GM19238 (cell line): Measurements from ENCODE around the gene AGFG2.

ENCODE experiments used
- DNase-seq: peaks from one replicate; pipeline ENCODE4 v3.0.0; 2011; ENCODE audit warnings: low spot score; ENCODE audit not compliant: insufficient read length

AGFG2 gene

DNA sequence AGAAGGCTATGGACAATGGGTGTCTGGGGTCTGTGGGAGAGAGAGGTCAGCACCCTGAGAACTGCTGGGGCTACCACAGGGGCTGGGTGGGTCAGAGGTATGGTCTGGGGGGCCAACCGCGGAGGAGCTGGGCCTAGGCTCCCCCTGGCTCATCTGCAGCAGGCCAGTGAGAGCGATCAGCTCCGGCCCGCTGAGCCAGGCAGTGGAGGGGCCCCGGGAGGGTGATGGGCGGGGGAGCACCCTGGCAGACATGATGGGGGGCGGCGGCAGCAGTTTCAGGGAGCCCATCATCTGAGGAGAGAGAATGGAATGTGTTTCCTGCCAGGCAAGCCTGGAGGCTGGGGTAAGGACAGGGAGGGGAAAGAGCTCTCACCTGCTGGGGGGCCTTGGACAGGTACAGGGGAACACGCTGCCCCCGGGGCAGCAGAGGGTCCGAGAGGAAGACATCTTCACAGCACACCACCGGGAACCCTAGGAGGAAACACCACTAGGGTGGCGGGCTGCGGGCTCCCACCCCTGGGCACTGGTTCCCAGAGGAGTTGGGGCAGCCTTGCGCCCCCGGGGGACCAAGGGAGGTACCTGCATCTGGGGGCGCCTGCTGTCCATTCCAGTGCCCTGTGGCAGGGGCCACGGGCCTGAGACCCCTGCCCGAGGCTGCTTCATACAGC, 33.4 kb downstream of the AGFG2 start:
- no peak for DNase-seq

- no peak for DNase-seq
These were observed 34.1 kb downstream of the AGFG2 start for GRCh38 chr7:100572949-100573675.

DNA sequence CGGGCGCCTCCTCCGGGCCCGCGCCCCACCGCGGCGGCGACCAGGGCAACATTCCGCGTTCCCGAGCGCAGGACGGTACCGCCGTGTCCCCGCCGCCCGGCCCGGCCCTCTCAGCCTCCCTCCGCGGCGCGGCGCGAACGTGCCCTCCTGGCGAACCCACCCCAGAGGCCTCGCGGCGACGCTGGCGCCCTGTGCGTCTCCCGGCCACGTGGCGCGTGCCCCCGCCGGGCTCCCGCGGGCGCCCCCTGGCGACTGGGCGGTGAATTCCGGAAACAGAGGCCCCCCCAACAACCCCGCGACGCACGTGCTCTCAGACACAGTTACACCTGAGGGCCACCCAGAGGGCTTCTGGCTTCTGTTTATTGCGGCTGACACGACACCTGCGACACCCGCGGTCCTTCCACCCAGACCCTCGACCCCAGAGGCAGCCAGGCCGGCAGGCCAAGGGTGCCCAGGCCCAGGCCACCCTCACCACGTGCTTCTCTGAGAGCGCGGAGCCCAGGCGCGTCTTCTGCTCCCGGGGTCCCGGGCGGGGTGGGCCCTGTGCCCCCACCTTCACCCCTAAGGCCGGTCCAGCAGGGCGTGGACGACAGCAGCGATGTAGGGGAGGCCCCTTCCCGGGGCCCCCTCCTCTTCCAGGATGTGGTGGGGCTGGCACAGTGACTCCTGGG, 34.8 kb downstream of the AGFG2 start, which contains the start of gene SAP25:
SAP25 (minus strand) TSS at position 210 of the 671 bp plus-strand sequence; CDS start at position 52, 158 bp downstream.
- no peak for DNase-seq

DNA sequence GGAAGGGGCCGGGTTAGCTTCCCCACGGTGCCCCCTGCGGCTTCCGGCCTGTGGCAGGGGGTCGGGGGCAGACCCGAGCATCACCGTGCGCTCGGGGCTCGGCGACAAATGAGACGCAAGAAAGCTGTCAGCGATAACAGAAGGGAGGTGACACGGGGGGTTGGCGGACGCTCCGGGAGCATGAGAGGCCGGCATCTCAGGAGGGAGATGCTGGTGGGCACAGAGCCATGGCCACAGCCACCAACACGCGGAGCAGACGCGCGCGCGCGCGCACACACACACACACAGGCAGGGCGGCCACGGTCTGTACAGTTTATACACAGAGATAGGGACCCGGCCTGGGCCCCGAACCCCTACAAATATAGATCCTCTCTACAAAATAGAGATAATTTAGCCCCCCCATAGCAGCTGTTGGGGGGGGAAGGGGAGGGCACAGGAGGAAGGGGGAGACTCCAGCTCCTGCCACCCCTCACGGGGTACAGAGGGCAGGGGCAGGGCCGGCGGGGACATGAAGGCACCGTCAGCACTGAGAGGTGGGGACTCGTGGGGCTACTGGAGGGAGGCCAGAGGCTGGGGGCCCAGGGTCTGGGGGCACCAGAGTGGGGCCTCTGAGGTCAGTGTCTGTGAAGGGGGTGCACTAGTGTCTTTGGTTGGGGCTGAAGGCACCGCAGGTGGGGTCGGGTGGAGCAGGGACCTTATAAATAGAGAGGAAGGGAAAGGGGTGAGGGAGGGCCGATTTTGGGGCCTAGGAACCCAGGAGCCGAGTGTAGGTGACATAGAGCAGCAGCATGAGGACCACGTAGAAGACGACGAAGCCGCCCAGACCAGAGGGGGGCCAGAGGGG, 35.6 kb downstream of the AGFG2 start:
- DNase-seq = no peak

- no peak for DNase-seq
These were observed 36.2 kb downstream of the AGFG2 start for GRCh38 chr7:100575206-100575631.

GRCh38 chr7:100575746-100576383, 36.9 kb downstream of the AGFG2 start:
- no peak for DNase-seq

- DNase-seq = no peak
These were observed 37.5 kb downstream of the AGFG2 start for GRCh38 chr7:100576384-100576993.

DNA sequence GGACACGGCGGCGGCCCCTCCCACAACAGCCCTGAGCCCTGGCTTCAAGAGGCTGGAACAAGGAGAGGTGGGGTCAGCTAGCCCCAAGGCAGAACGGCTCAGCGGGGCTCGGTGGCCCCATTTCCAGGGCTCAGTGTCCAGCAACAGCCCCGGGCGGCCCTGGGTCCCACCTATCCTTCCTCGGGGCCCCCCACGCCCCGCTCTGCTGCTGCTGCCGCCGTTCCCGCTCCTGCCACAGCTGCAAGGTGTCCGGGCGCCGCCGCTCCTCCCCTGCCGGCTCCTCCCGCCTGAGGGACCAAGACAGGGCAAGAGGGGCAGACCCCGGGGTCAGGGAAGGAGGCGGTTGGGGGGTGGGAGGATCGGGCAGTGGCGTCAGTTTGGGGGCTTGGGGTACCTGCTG, 38.1 kb downstream of the AGFG2 start:
- no peak for DNase-seq

- DNase-seq = no peak
These were observed 38.5 kb downstream of the AGFG2 start for GRCh38 chr7:100577507-100577906.

- no peak for DNase-seq
These were observed 39.5 kb downstream of the AGFG2 start for GRCh38 chr7:100578246-100579183.

GRCh38 chr7:100580466-100581283, 41.7 kb downstream of the AGFG2 start:
- no peak for DNase-seq

- DNase-seq = no peak
These were observed 43.1 kb downstream of the AGFG2 start for GRCh38 chr7:100582041-100582579.

GRCh38 chr7:100582650-100583049, 43.6 kb downstream of the AGFG2 start:
- no peak for DNase-seq

DNA sequence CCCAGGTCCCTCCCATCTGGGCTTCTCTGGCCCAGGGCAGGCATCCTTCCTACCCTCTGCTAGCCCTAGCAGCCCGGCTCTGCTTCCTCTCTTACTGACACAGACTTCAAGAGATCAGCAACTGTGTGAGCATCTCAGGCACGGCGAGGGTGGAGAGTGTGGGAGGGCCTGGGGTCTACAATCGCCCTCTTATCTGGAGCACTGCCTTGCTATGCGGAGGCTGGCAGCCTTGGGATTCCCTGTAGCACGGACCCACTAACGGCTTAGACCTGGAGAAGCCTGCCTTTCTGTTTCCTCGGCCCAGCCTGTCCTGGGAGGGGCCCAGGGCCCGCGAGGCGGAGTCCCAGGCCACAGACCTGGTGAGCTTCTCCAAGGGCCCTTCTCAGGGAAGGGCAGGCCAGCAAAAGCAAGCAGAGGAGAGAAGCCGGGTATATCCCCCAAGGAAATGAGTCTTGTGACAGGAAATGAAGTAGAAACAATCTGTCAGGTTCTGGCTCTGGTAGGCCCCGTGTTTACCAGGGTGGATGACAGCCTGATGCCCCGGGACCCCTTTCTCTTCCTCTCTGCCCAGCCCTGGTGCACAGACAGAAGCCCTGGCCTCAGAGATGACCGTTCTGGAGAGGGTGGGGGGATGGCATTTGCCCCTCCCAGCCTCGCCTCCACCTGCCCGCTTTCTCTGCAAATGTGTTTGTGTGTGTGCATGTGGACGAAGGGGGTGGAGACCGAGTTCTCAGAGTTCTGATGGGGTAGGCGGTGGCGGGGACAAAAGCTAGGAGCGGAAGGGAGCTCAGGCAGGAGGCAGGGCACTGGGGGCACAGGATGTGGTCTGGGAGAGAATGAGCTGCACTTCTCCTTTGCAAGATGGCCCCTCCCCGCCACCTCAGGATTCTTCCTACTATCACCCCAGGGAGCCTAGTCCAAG, 44.4 kb downstream of the AGFG2 start:
- peak; percentile 65 for DNase-seq

GRCh38 chr7:100584054-100584682, 45.2 kb downstream of the AGFG2 start:
- no peak for DNase-seq

DNA sequence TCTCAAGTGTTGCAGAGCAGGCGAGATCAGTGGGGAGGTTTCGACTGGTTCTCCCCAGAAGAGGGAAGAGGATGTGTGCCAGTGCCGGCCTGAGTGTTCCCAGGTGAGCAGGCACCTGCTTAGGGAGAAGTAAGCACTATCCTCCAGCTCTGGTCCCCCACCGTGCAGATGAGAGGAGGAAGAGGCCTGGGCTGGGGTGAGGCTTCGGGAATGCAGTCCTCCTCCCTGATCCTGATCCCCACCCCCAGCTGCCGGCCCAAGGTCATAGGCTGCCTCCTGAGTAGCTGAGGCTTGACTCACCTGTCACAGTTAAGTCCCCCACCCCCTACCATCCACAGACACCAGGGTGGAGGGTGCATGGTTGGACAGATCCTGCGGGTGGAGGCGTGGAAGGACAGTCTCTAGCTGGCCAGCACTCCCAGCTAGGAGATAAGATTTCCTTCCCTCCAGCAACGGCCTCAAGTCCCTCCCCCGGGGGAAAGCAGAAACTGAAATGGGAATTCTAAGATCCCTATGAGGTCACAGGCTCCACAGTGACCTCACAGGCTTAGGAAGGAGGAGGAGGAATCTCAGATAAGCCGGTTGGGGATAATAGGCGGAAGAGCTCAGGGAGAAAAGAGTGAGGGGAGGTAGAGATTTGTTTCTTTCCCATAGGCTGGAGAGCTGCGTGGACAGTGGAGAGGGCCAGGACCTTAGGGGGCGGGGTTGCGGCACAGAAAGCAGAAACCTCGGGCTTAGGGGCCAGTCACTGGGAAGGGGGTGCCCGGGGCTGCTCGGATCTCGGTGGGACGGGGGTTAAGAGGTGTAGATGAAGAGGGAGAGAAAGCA, 45.9 kb downstream of the AGFG2 start:
- DNase-seq = no peak
